GM08714 (cell line): ENCODE results near the gene TMCC2.

ENCODE experiments used
- H3K4me3 ChIP-seq: fragments of 200-500 bp; sonication (Bioruptor generic); 2 replicates; pipeline ENCODE4 v1.5.1; 2014; ENCODE audit warnings: mild to moderate bottlenecking, low read length, inconsistent platforms
- ZNF274 ChIP-seq: IDR thresholded peaks from 2 replicates; pipeline ENCODE4 v1.6.1; 2012; ENCODE audit warnings: mild to moderate bottlenecking, low read depth, low read length

The TMCC2 gene

GRCh38 chr1:205257735-205258134 is 30.0 kb downstream of the TMCC2 start:
- no peak overlapping the region for H3K4me3 ChIP-seq
- no peak for TF ChIP-seq ZNF274

GRCh38 chr1:205258261-205258691 is 30.5 kb downstream of the TMCC2 start:
- H3K4me3 ChIP-seq = no peak overlapping the region
- no peak for TF ChIP-seq ZNF274

- no peak overlapping the region for H3K4me3 ChIP-seq
- TF ChIP-seq ZNF274 = no peak
These were observed 31.0 kb downstream of the TMCC2 start for GRCh38 chr1:205258719-205259118.

GRCh38 chr1:205259324-205259832 is 31.6 kb downstream of the TMCC2 start:
- no peak overlapping the region for H3K4me3 ChIP-seq
- no peak for TF ChIP-seq ZNF274

GRCh38 chr1:205259998-205260397 is 32.3 kb downstream of the TMCC2 start:
- no peak for TF ChIP-seq ZNF274
- no peak overlapping the region for H3K4me3 ChIP-seq

- TF ChIP-seq ZNF274 = no peak
- H3K4me3 ChIP-seq = no peak overlapping the region
These were observed 33.4 kb downstream of the TMCC2 start for GRCh38 chr1:205260948-205261732.

- H3K4me3 ChIP-seq = no peak overlapping the region
- no peak for TF ChIP-seq ZNF274
These were observed 34.4 kb downstream of the TMCC2 start for GRCh38 chr1:205261946-205262691.

- no peak for TF ChIP-seq ZNF274
- no peak overlapping the region for H3K4me3 ChIP-seq
These were observed 35.0 kb downstream of the TMCC2 start for GRCh38 chr1:205262731-205263171.

GRCh38 chr1:205263580-205264190 is 35.9 kb downstream of the TMCC2 start:
- no peak overlapping the region for H3K4me3 ChIP-seq
- TF ChIP-seq ZNF274 = no peak

GRCh38 chr1:205266611-205267305 is 39.0 kb downstream of the TMCC2 start:
- no peak overlapping the region for H3K4me3 ChIP-seq
- TF ChIP-seq ZNF274 = no peak

GRCh38 chr1:205267306-205267902 is 39.7 kb downstream of the TMCC2 start:
- H3K4me3 ChIP-seq = no peak overlapping the region
- TF ChIP-seq ZNF274 = no peak

- TF ChIP-seq ZNF274 = no peak
- H3K4me3 ChIP-seq = no peak overlapping the region
These were observed 41.3 kb downstream of the TMCC2 start for GRCh38 chr1:205268846-205269680.

- TF ChIP-seq ZNF274 = no peak
- no peak overlapping the region for H3K4me3 ChIP-seq
These were observed 42.0 kb downstream of the TMCC2 start for GRCh38 chr1:205269711-205270110.
